ENCODE measurements around the gene SCFD2.

DNA sequence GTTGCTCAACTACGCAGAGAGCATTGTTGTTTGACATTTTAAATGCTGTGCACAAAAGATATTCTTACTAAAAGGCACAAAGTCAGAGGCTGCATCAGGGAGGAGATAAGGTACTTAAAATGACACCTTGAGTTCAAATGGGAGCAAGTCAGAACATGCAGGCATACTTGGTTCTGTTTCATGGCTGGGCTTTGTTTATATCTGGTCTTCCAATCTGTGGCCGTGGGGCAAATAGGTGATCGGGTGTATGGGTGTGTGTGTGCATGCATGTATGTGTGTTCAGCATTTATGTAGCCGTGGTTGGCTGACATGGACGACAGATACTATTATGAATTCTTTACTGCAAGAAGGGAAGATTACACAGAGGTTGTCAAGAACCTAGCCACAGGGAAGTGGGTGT lies 397.6 kb downstream of the SCFD2 start:
- no peak for TF ChIP-seq EZH2 (IDR thresholded peaks at IDR 0.05; ENCODE audit: insufficient read depth, poor library complexity, severe bottlenecking)
- no peak for TF ChIP-seq EZH2phosphoT487 (IDR thresholded peaks at IDR 0.05; ENCODE audit: insufficient read depth, low read depth)
